Measurements from ENCODE around the gene AFF1. TPM values are rescaled to one million over a fixed set of nuclear protein-coding genes. Genes with fewer than 3 reads are reported as not detected.

The AFF1 gene
- total RNA-seq, 4 donors from 2014 or later = 105 to 152 (median 111) TPM

DNA sequence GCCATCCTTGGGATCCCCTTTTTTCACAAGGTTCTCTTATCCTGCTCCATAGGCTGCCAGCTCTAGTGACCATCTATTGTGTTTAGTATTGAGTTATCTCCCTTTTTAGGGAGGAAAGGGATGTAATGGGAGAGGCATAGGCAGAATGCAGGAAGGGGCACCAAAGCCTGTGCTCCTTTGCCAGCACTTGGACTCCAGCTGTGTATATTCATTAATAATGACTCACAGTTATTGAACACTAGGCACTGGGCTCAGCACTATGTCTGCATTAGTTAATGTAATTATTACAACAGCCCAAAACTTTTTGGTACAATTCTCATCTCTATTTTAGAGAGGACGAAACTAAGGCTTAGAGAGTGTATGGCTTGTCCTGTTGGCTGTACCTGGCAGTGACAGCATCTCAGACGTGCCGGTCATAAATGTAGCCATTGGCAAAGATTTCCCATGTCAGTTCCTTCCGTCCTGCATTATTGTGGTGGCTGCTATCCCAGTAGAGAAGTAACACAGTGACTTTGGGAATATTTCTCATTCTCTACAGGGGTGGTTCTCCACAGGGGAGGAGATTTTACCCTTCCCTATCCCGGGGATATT lies 90.3 kb downstream of the AFF1 start:
- H3K27ac ChIP-seq = peak overlapping the region in 3 of 4 donors; percentile 5 to 88 (median 60)
- peaks cover 3 to 89% (median 55%) of the 10 kb centered on the region in 4 donors for H3K4me1 ChIP-seq
- no peak for DNase-seq (ENCODE audit: low spot score in 2 of 2)
- no peak for TF ChIP-seq CTCF (IDR thresholded peaks at IDR 0.05)
- no peak for TF ChIP-seq POLR2A (IDR thresholded peaks at IDR 0.05)
- TF ChIP-seq EP300 (IDR thresholded peaks at IDR 0.05) = no peak
- H3K27me3 ChIP-seq = no peaks in the 10 kb centered on the region
- H3K9me3 ChIP-seq = no peaks in the 10 kb centered on the region
- 79 to 84% methylated on average over 5 of the region's 5 CpGs for WGBS, 2 donors
- H3K36me3 ChIP-seq = no peaks in the 10 kb centered on the region
- no peak overlapping the region for H3K4me3 ChIP-seq

DNA sequence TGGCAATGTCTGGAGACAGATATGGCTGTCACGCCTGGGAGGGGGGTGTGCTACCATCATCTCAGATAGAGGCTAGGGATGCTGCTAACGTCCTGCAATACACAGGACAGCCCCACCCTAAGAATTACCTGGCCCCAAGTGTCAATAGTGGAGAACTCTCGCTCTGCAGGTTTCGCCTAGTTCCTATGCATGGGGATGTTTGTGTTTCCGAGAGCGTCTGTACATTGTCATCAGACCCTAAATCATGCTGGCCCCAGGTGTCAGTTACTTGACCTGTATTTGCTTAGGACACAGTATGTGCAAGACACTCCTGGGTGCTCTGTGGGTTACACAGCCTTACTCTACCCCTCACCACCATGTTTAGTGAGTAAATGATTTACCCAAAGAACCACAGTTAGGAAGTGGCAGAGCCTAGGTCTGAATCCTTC lies 90.8 kb downstream of the AFF1 start:
- TF ChIP-seq POLR2A (IDR thresholded peaks at IDR 0.05) = no peak
- no peak for TF ChIP-seq EP300 (IDR thresholded peaks at IDR 0.05)
- TF ChIP-seq CTCF (IDR thresholded peaks at IDR 0.05) = no peak
- 89 to 91% methylated on average over 6 of the region's 6 CpGs for WGBS, 2 donors
- H3K4me1 ChIP-seq = peaks cover 3 to 90% (median 59%) of the 10 kb centered on the region in 4 donors

DNA sequence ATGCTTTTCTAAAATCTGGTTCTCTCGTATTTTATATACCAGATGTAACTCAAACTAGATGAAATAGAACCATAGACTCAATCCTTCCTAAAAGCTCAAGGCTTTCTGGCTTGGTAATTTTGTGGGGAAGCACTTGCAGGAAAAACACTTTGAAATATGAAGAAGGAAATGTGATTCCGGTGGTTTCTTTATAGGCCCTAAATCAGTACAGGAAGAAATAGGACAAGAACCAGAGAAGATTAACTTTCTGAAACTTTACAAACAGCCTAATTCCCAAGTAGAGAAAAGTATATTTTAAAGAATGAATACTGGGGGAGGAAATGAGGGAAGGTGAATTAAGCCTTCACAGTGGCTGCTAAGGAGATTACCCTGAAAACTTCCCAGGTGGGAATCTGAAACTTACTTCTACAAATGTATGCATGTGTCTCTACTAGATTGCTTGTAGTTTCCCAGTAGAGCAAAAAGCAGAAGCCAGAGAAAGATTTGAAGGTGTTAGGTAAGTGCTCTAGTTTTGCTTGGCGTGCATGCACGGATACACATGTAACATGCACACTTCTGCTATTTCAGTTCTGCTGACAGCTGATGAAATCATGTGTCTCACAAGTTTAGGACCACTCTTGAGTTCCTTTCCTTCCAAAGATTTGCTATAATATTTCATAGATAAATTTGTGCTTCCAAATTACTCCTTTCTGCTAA lies 92.1 kb downstream of the AFF1 start:
- H3K9me3 ChIP-seq = no peaks in the 10 kb centered on the region
- WGBS, 2 donors = 68% methylated on average over 4 of the region's 4 CpGs
- DNase-seq (ENCODE audit: low spot score in 2 of 2) = no peak
- no peak overlapping the region for H3K4me3 ChIP-seq
- peaks cover 3 to 98% (median 72%) of the 10 kb centered on the region in 4 donors for H3K4me1 ChIP-seq
- no peaks in the 10 kb centered on the region for H3K36me3 ChIP-seq
- peak overlapping the region; percentile 14 to 91 (median 64) for H3K27ac ChIP-seq
- H3K27me3 ChIP-seq = no peaks in the 10 kb centered on the region
- TF ChIP-seq EP300 (IDR thresholded peaks at IDR 0.05) (peak in 1 of 2 donors; percentile 45), CTCF (IDR thresholded peaks at IDR 0.05) (no peak)

More for the DNA sequence above, 90.8 kb downstream of the AFF1 start:
- Histone ChIP-seq H3K4me3 (no peak overlapping the region), H3K36me3 (no peaks in the 10 kb centered on the region), H3K9me3 (no peaks in the 10 kb centered on the region), H3K27me3 (no peaks in the 10 kb centered on the region), H3K27ac (peak overlapping the region in 3 of 4 donors; percentile 5 to 91 (median 88))
- DNase-seq (ENCODE audit: low spot score in 2 of 2) = no peak

DNA sequence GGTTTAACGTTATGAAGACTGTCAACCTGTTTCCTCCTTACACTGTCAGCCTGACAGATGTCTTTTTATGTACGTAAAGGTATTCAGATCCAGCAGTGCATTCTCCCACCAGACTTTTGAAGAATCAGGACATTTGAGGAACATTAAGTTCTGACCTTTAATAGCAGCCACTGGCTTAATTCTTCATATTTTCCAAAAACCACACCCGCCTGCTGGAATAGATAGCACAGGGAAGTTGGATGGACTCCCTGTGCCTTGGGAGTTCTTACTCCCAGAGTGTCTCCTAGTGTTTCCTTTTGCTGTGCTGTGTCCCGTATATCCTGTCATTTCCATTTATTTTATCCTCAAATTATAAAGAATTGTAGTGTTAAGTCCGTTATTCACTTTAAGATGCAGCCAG lies 94.5 kb downstream of the AFF1 start:
- H3K27ac ChIP-seq = peak overlapping the region; percentile 71 to 91 (median 84)
- no peaks in the 10 kb centered on the region for H3K27me3 ChIP-seq
- TF ChIP-seq EP300 (IDR thresholded peaks at IDR 0.05) (peak; percentile 89 to 91), POLR2A (IDR thresholded peaks at IDR 0.05) (no peak)
- peaks cover 0 to 100% (median 86%) of the 10 kb centered on the region in 4 donors for H3K4me1 ChIP-seq
- H3K4me3 ChIP-seq = no peak overlapping the region
- peak; percentile 40 to 74 for DNase-seq (ENCODE audit: low spot score in 2 of 2)
- H3K36me3 ChIP-seq = no peaks in the 10 kb centered on the region
- WGBS, 2 donors = 52% methylated on average over 5 of the region's 5 CpGs
- no peaks in the 10 kb centered on the region for H3K9me3 ChIP-seq

DNA sequence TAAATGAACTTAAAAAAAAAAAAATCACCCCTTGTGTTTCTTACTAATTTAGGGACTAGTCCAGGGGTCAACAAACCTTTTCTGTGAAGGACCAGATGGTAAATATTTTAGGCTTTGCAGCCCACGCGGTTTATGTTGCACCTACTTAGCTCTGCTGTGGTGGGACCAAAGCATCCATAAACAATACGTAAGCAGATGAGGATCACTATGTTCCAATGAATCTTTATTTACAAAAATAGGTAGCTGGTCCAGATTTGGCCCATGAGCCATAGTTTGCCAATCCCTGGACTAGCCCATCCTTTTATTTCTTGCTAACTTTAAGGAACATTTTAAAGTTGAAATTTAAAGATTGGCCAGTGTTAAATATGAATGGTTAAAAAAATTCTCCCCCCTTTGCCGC lies 95.3 kb downstream of the AFF1 start:
- TF ChIP-seq POLR2A (IDR thresholded peaks at IDR 0.05) = no peak
- TF ChIP-seq EP300 (IDR thresholded peaks at IDR 0.05) = no peak
- no peak for TF ChIP-seq CTCF (IDR thresholded peaks at IDR 0.05)
- H3K4me3 ChIP-seq = peak overlapping the region in 1 of 4 donors; percentile 20
- H3K4me1 ChIP-seq = peaks cover 0 to 100% (median 86%) of the 10 kb centered on the region in 4 donors
- 62 to 70% methylated on average over 4 of the region's 4 CpGs for WGBS, 2 donors
- no peaks in the 10 kb centered on the region for H3K36me3 ChIP-seq
- DNase-seq (ENCODE audit: low spot score in 2 of 2) = no peak
- H3K9me3 ChIP-seq = no peaks in the 10 kb centered on the region
- peak overlapping the region; percentile 71 to 91 (median 84) for H3K27ac ChIP-seq
- H3K27me3 ChIP-seq = no peaks in the 10 kb centered on the region
